Naive thymus-derived CD8-positive, alpha-beta T cell (primary cell): ENCODE data around the gene IGFBP4. TPM values are rescaled to one million over a fixed set of nuclear protein-coding genes. Genes with fewer than 3 reads are reported as not detected.
"Not testable (repeated sequence)": the region's sequence is repeated elsewhere in the genome, so short reads cannot be mapped to it uniquely, and the experiment has no call there.

ENCODE experiments used
- ATAC-seq, 2 donors: fragments of 150-1000 bp; cut with Tn5 transposase in 1 of 2; sonication (Bioruptor Pico), chemical (Tn5 transposase) in 1 of 2; 1 replicate in 1 of 2; 2 replicates in 1 of 2; pipeline ENCODE4 v1.10.0; 2021; ENCODE audit warnings: mild to moderate bottlenecking in 2 of 2, moderate library complexity in 2 of 2
- POLR2A ChIA-PET: fragments of 350-600 bp; sonication (Branson Sonifier 250); formaldehyde crosslinking; loops from one replicate; lab custom pipeline; 2021; ENCODE audit warnings: antibody characterized with exemption; lab: Charles Lee
- DNase-seq, 10 donors: peaks; one replicate each; pipeline versions ENCODE4 v3.0.0 to v3.0.0-alpha.2; 2020 to 2022
- H3K27ac Mint-ChIP-seq, 10 donors: one replicate each; pipeline ENCODE4 v1.8.0; 2020 to 2022; ENCODE audit warnings: mild to moderate bottlenecking in 10 of 10, mixed read lengths in 10 of 10, moderate library complexity in 4 of 10, inconsistent platforms in 1 of 10
- H3K27me3 Mint-ChIP-seq, 5 donors: one replicate each; pipeline ENCODE4 v1.8.0; 2021 to 2022; ENCODE audit warnings: mixed read lengths in 5 of 5
- H3K36me3 Mint-ChIP-seq, 3 donors: one replicate each; pipeline ENCODE4 v1.8.0; 2020 to 2022; ENCODE audit warnings: mixed read lengths in 3 of 3, mild to moderate bottlenecking in 2 of 3, inconsistent platforms in 1 of 3
- H3K4me1 Mint-ChIP-seq, 4 donors: one replicate each; pipeline ENCODE4 v1.8.0; 2021 to 2022; ENCODE audit warnings: mixed read lengths in 4 of 4
- H3K4me3 Mint-ChIP-seq, 10 donors: one replicate each; pipeline ENCODE4 v1.8.0; 2020 to 2022; ENCODE audit warnings: mild to moderate bottlenecking in 10 of 10, mixed read lengths in 10 of 10, moderate library complexity in 6 of 10, inconsistent platforms in 1 of 10
- H3K9me3 Mint-ChIP-seq, 9 donors: one replicate each; pipeline ENCODE4 v1.8.0; 2020 to 2022; ENCODE audit warnings: mixed read lengths in 9 of 9, mild to moderate bottlenecking in 3 of 9, inconsistent platforms in 1 of 9, moderate library complexity in 1 of 9
- polyA plus RNA-seq, 3 donors: library from polyadenylated mRNA; unstranded; fragments of 300-500 nt; fragmentation: Illumina TruSeq; gene quantifications; one replicate each; pipeline ENCODE4 v1.2.3, GENCODE V29; 2021
- total RNA-seq, 8 experiments: library from RNA in 2 of 8; stranded (reverse) in 2 of 8; gene quantifications; one replicate each; pipeline ENCODE4 v1.2.3 and lab custom pipeline; 2021 to 2026

Gene IGFBP4
- total RNA-seq (under 1 TPM; 0.80 to 0.86 TPM), polyA plus RNA-seq (1 to 10 TPM in 1 of 3 donors, under 1 TPM in 1, not detected in 1; 0.09 to 1.0 TPM), total RNA-seq (lab: John Stamatoyannopoulos, UW) (0 to 0.76 (median 0.42) reads per million in 6 experiments)

DNA sequence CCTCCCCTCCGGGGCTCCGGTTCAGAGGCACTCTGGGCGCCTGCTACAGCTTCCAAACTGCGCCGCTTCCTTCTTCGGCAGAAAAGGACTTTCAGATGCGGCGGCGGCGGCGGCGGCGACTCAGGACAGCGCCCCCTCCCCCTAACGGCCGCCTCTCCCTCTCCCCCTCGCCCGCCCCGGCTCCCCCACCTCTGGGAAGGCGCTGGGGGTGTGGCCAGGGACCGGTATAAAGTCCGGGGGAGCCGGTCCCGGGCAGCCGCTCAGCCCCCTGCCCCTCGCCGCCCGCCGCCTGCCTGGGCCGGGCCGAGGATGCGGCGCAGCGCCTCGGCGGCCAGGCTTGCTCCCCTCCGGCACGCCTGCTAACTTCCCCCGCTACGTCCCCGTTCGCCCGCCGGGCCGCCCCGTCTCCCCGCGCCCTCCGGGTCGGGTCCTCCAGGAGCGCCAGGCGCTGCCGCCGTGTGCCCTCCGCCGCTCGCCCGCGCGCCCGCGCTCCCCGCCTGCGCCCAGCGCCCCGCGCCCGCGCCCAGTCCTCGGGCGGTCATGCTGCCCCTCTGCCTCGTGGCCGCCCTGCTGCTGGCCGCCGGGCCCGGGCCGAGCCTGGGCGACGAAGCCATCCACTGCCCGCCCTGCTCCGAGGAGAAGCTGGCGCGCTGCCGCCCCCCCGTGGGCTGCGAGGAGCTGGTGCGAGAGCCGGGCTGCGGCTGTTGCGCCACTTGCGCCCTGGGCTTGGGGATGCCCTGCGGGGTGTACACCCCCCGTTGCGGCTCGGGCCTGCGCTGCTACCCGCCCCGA is at the start of gene IGFBP4:
Gene IGFBP4, plus strand, starts transcription at position 255 of the 792 bp plus-strand sequence. Its CDS starts 286 bp downstream, at position 541.
- POLR2A ChIA-PET, result interaction anchor here (0.6 to 3.0 kb wide), 10 partner anchors 16 to 373 kb away, joined by 3 to 21 read pairs (median 3); partner anchors contain the start of gene TOP2A
- ATAC-seq (peak; percentile 84 to 89), DNase-seq (peak; percentile 30 to 79 (median 59))
- H3K4me3 Mint-ChIP-seq, result peak within 1 kb of the TSS; percentile 54 to 87 (median 84)
- no peaks in the 10 kb centered on the region for H3K9me3 Mint-ChIP-seq
- H3K27me3 Mint-ChIP-seq, result peaks cover 0 to 26% (median 3%) of the 10 kb centered on the region in 5 donors
- H3K36me3 Mint-ChIP-seq, result no peaks in the 10 kb centered on the region
- peak within 1 kb of the TSS in 7 of 10 donors; percentile 20 to 91 (median 53) for H3K27ac Mint-ChIP-seq
- peaks cover 15 to 38% (median 26%) of the 10 kb centered on the region in 4 donors for H3K4me1 Mint-ChIP-seq

DNA sequence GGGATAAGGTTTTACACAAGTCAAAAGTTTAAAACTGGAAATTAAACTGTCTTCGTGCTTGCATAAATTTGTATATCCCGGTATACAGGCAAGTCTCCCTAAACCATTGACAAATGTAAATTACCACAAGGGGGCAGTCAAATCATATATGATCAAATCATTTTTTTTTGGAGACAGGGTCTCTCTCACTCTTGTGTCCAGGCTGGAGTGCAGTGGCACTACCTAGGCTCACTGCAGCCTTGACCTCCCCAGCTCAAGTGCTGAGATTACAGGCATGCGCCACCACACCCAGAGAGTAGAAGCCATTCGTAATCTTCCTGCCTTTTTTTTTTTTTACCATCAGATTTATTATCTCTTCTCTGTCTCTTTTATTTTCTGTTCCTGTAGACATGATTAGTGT is 44.1 kb upstream of the IGFBP4 start:
- peak in 3 of 10 donors; percentile 63 to 70 (median 69) for DNase-seq
- no peaks in the 10 kb centered on the region for H3K9me3 Mint-ChIP-seq
- H3K27me3 Mint-ChIP-seq, result no peaks in the 10 kb centered on the region
- H3K4me1 Mint-ChIP-seq, result peaks cover 3 to 15% (median 11%) of the 10 kb centered on the region in 4 donors
- H3K4me3 Mint-ChIP-seq, result no peak overlapping the region
- POLR2A ChIA-PET, result interaction anchor here (0.7 to 1.5 kb wide), 2 partner anchors 134 to 161 kb away, joined by 3 to 5 read pairs; no protein-coding TSS in a partner anchor
- peak; percentile 61 to 80 for ATAC-seq
- H3K27ac Mint-ChIP-seq, result peak overlapping the region in 3 of 10 donors; percentile 16 to 60 (median 40)
- H3K36me3 Mint-ChIP-seq, result no peaks in the 10 kb centered on the region

DNA sequence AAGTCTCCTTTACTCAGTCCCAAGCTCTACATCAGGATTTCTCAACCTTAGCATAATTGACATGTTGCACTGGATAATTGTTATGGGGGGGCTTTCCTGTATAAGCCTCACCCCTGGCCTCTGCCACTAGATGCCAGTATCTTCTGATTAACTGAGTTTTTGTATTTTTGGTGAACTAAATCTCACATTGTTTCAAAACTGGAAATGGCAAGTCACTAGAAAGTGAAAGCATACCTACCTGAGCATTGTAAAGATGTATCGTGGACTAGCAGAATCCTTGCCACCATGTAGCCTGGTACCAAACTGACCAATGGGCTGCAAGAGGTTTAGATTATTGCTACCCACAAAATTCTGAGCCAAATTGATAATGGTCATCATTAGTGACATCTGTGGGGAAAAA is 40.6 kb upstream of the IGFBP4 start:
- POLR2A ChIA-PET, result no interaction called here
- H3K27me3 Mint-ChIP-seq, result no peaks in the 10 kb centered on the region
- no peaks in the 10 kb centered on the region for H3K36me3 Mint-ChIP-seq
- H3K9me3 Mint-ChIP-seq, result no peaks in the 10 kb centered on the region
- DNase-seq, result peak in 2 of 10 donors; percentile 22 to 42
- peaks cover 3 to 15% (median 11%) of the 10 kb centered on the region in 4 donors for H3K4me1 Mint-ChIP-seq
- ATAC-seq, result peak; percentile 37 to 50
- peak overlapping the region in 8 of 10 donors; percentile 11 to 65 (median 48) for H3K4me3 Mint-ChIP-seq
- H3K27ac Mint-ChIP-seq, result peak overlapping the region in 3 of 10 donors; percentile 7 to 47 (median 37)

DNA sequence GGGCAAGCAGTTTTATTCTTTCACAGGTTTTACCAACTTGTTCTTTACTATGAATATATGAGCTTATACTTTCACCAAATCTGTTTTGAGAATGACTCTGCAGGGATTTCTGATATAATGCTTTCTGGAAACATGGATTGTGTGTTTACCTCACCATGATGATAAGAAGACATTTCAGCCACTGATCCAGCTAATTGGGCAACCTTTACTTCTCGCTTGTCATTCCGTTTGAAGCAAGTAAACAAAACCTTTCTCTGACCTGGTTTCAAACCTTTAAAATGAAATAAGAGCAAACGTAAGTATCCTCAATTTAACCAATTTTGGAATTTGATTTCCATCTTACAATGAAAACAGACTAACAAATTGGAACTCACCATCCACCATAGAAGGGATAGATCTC is 39.2 kb upstream of the IGFBP4 start:
- Mint-ChIP-seq H3K9me3 (no peaks in the 10 kb centered on the region), H3K4me1 (peaks cover 3 to 15% (median 11%) of the 10 kb centered on the region in 4 donors), H3K27me3 (no peaks in the 10 kb centered on the region), H3K4me3 (no peak overlapping the region), H3K27ac (no peak overlapping the region), H3K36me3 (no peaks in the 10 kb centered on the region)
- ATAC-seq (no peak), DNase-seq (no peak)
- POLR2A ChIA-PET, result no interaction called here

DNA sequence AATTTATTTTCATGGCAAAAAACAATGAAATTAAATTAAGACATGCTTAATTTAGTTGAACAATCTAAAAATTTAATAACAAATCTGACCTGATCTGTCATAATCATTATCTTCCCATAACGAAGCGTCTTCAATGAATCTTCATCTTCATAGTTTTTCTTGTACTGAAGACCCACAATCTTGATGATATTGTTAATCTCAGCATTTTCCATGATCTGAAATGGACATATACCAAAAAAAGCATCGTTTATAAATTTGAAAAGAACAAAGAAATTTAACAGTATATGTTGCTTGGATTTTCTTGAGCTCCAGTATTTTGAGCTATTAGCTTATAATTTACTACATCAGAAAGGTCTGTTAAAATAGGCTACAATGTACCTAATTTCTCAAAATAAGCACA is 35.8 kb upstream of the IGFBP4 start:
- H3K27ac Mint-ChIP-seq, result no peak overlapping the region
- ATAC-seq, result no peak
- peaks cover 0 to 11% (median 6%) of the 10 kb centered on the region in 4 donors for H3K4me1 Mint-ChIP-seq
- H3K9me3 Mint-ChIP-seq, result no peaks in the 10 kb centered on the region
- H3K27me3 Mint-ChIP-seq, result no peaks in the 10 kb centered on the region
- no peak for DNase-seq
- POLR2A ChIA-PET, result interaction anchor here (0.6 kb wide), 1 partner anchor 1155 kb away, joined by 4 read pairs; no protein-coding TSS in a partner anchor
- no peak overlapping the region for H3K4me3 Mint-ChIP-seq
- H3K36me3 Mint-ChIP-seq, result no peaks in the 10 kb centered on the region

DNA sequence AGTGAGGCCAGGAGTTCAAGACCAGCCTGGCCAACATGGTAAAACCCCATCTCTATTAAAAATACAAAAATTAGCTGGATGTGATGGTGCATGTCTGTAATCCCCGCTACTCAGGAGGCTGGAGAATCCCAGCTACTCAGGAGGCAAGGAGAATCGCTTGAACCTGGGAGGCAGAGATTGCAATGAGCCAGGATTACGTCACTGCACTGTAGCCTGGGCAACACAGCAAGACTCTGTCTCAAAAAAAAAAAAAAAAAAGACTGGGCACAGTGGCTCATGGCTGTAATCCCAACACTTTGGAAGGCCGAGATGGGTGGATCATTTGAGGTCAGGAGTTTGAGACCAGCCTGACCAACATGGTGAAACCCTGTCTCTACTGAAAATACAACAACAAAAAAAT is 33.7 kb upstream of the IGFBP4 start:
- H3K27me3 Mint-ChIP-seq, H3K27ac Mint-ChIP-seq, ATAC-seq, H3K4me3 Mint-ChIP-seq, H3K9me3 Mint-ChIP-seq, DNase-seq, H3K4me1 Mint-ChIP-seq, H3K36me3 Mint-ChIP-seq: not testable (repeated sequence)
- POLR2A ChIA-PET, result interaction anchor here (0.7 to 1.2 kb wide), 4 partner anchors 9 to 124 kb away, joined by 3 to 6 read pairs (median 4); no protein-coding TSS in a partner anchor

DNA sequence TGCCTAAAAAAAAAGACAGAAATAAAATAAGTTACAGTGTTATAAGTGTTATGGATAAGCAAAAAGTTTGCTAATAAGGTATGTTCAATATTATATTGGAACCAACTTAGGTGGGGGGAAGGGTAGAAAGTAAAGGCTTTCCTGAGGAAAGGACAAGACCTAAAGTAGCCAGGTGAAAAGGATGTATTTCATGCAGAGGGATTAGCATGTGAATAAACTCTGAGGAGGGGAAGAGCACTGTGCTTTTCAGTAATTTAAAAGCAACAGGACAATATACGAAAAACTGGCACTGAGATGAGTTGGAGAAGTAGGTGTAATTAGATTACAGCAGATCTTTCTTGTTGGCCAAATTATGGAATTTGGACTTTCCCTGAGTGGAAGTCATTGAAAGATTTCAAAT is 33.2 kb upstream of the IGFBP4 start:
- POLR2A ChIA-PET, result interaction anchor here (0.7 to 1.2 kb wide), 2 partner anchors 12 to 123 kb away, joined by 5 to 6 read pairs; no protein-coding TSS in a partner anchor
- no peak for ATAC-seq
- H3K27ac Mint-ChIP-seq, result no peak overlapping the region

DNA sequence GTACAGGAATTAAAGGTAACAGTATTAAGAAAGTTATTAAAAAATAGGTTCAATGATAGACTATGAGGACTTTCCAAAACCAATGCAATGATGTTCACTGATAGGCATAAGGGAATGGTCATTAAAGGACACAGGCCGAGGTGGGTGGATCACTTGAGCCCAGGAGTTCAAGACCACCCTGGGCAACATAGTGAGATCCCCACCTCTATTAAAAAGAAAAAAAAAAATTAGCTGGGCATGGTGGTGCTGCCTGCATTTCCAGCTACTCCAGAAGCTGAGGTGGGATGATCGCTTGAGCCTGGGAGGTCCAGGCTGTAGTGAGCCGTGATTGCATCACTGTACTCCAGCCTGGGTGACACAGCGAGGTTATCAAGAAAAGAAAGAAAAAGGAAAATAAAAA is 31.4 kb upstream of the IGFBP4 start:
- no peak for ATAC-seq
- Mint-ChIP-seq H3K27ac (peak overlapping the region in 1 of 10 donors; percentile 43), H3K36me3 (no peaks in the 10 kb centered on the region)

More for the DNA sequence above, 33.2 kb upstream of the IGFBP4 start:
- Mint-ChIP-seq H3K4me3 (no peak overlapping the region), H3K4me1 (no peaks in the 10 kb centered on the region), H3K36me3 (no peaks in the 10 kb centered on the region), H3K27me3 (no peaks in the 10 kb centered on the region), H3K9me3 (no peaks in the 10 kb centered on the region)
- DNase-seq, result no peak

DNA sequence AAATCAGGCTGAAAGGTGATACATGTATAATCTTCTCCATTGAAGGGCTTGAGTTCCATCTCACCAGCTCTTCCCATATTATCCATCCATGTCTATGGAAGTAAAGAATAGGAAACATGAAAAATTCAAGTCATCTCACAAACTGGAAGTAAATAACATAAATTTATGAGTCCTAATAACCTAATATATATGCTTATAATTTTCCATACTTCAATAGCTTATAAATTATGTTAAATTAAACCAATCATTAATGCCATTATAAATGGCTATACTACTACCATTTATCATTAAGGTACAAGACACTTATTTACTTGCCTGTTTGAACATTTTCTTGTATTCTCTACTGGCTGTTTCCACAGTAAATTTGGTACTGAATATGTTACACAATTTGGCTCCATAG is 30.4 kb upstream of the IGFBP4 start:
- H3K4me3 Mint-ChIP-seq, result no peak overlapping the region
- POLR2A ChIA-PET, result interaction anchor here (1.0 kb wide), 1 partner anchor 119 kb away, joined by 3 read pairs; no protein-coding TSS in a partner anchor
- no peak overlapping the region for H3K27ac Mint-ChIP-seq

More for the DNA sequence above, 31.4 kb upstream of the IGFBP4 start:
- DNase-seq, result no peak
- peaks cover 0 to 2% (median 0%) of the 10 kb centered on the region in 5 donors for H3K27me3 Mint-ChIP-seq
- H3K4me1 Mint-ChIP-seq, result peaks cover 0 to 4% (median 0%) of the 10 kb centered on the region in 4 donors
- POLR2A ChIA-PET, result no interaction called here
- no peaks in the 10 kb centered on the region for H3K9me3 Mint-ChIP-seq
- no peak overlapping the region for H3K4me3 Mint-ChIP-seq

DNA sequence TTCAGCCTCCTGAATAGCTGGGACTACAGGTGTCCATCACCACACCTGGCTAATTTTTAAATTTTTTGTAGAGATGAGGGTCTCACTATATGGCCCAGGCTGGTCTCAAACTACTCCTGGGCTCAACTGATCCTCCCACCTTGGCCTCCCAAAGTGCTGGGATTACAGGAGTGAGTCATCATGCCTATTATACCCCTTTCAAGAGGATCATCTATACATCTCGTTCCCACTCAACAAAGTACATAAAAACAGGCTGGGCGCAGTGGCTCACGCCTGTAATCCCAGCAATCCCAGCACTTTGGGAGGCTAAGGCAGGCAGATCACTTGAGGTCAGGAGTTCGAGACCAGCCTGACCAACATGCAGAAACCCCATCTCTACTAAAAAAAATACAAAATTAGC is 28.9 kb upstream of the IGFBP4 start:
- POLR2A ChIA-PET, H3K4me3 Mint-ChIP-seq, H3K36me3 Mint-ChIP-seq, DNase-seq, H3K27me3 Mint-ChIP-seq, H3K9me3 Mint-ChIP-seq, H3K27ac Mint-ChIP-seq, ATAC-seq: not testable (repeated sequence)
- H3K4me1 Mint-ChIP-seq, result peaks cover 6 to 23% (median 15%) of the 10 kb centered on the region in 4 donors

More for the DNA sequence above, 30.4 kb upstream of the IGFBP4 start:
- Mint-ChIP-seq H3K36me3 (no peaks in the 10 kb centered on the region), H3K9me3 (no peaks in the 10 kb centered on the region), H3K27me3 (peaks cover 0 to 4% (median 0%) of the 10 kb centered on the region in 5 donors), H3K4me1 (peaks cover 5 to 15% (median 8%) of the 10 kb centered on the region in 4 donors)
- no peak for DNase-seq
- ATAC-seq, result no peak

DNA sequence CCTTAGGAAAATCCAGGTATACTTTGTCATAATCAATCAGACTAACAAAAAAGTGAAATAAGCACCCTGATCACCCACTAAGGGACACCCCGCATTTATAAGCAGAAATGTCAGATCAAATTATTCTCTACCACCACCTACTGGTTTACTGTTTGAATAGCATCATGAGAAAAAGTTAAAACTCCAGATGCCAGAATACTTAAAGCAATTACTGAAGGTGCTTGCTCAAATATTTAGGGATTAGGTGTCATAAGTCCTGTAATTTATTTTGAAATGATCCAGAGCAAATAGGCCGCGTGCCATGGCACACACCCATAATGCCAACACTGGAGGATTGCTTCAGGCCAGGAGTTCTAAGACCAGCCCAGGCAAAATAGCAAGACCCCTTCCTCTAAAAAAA is 27.9 kb upstream of the IGFBP4 start:
- no peak overlapping the region for H3K27ac Mint-ChIP-seq
- H3K27me3 Mint-ChIP-seq, result peaks cover 0 to 4% (median 0%) of the 10 kb centered on the region in 5 donors
- no peaks in the 10 kb centered on the region for H3K9me3 Mint-ChIP-seq
- peak overlapping the region in 2 of 10 donors; percentile 12 to 30 for H3K4me3 Mint-ChIP-seq
- H3K36me3 Mint-ChIP-seq, result no peaks in the 10 kb centered on the region
- POLR2A ChIA-PET, result interaction anchor here (0.7 to 3.2 kb wide), 5 partner anchors 11 to 128 kb away, joined by 3 to 17 read pairs (median 3); no protein-coding TSS in a partner anchor
- ATAC-seq (no peak), DNase-seq (peak in 3 of 10 donors; percentile 51 to 61 (median 59))
- peaks cover 6 to 27% (median 19%) of the 10 kb centered on the region in 4 donors for H3K4me1 Mint-ChIP-seq

DNA sequence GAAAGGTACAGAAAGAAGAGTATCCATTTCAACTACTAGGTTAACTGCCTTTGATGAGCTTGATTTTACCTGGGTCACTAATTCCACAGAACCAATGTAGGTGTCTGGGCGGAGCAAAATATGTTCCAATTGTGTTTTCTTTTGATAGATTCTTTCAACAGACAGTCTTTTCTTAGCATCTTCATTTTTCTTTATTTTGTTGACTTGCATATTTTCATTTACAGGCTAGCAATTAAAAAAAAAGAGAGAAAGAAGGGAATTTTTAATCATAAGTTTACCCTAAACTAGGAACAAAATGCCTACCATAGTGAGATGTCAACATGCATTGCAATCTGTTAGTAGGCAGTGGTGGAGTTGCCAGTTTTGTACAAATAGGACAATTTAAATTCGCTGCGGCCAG is 26.6 kb upstream of the IGFBP4 start:
- no peaks in the 10 kb centered on the region for H3K36me3 Mint-ChIP-seq
- peaks cover 6 to 27% (median 19%) of the 10 kb centered on the region in 4 donors for H3K4me1 Mint-ChIP-seq
- no peaks in the 10 kb centered on the region for H3K9me3 Mint-ChIP-seq
- ATAC-seq (no peak), DNase-seq (no peak)
- H3K4me3 Mint-ChIP-seq, result peak overlapping the region; percentile 26 to 97 (median 90)
- POLR2A ChIA-PET, result interaction anchor here (1.4 to 3.2 kb wide), 5 partner anchors 10 to 147 kb away, joined by 4 to 21 read pairs (median 17); no protein-coding TSS in a partner anchor
- no peak overlapping the region for H3K27ac Mint-ChIP-seq
- H3K27me3 Mint-ChIP-seq, result peaks cover 0 to 4% (median 0%) of the 10 kb centered on the region in 5 donors
